Measurements from ENCODE around the gene MORC1.

MORC1 gene

GRCh38 chr3:109114746-109115145, 3.2 kb downstream of the MORC1 start:
- TF ChIP-seq CTCF (IDR thresholded peaks at IDR 0.05; ENCODE audit: control insufficient read depth, insufficient read depth, low read depth, low read length, missing control alignments) = no peak
- no peak overlapping the region for H3K4me3 ChIP-seq (ENCODE audit: control insufficient read depth, low read depth, low read length)
- no peak for DNase-seq (ENCODE audit: low read depth)

GRCh38 chr3:109112946-109113760, 4.8 kb downstream of the MORC1 start:
- DNase-seq (ENCODE audit: low read depth) = no peak
- TF ChIP-seq CTCF (IDR thresholded peaks at IDR 0.05; ENCODE audit: control insufficient read depth, insufficient read depth, low read depth, low read length, missing control alignments) = no peak
- no peak overlapping the region for H3K4me3 ChIP-seq (ENCODE audit: control insufficient read depth, low read depth, low read length)

GRCh38 chr3:109109574-109109973, 8.4 kb downstream of the MORC1 start:
- no peak overlapping the region for H3K4me3 ChIP-seq (ENCODE audit: control insufficient read depth, low read depth, low read length)
- TF ChIP-seq CTCF (IDR thresholded peaks at IDR 0.05; ENCODE audit: control insufficient read depth, insufficient read depth, low read depth, low read length, missing control alignments) = no peak
- DNase-seq (ENCODE audit: low read depth) = no peak

GRCh38 chr3:109098079-109098644, 19.8 kb downstream of the MORC1 start:
- no peak for DNase-seq (ENCODE audit: low read depth)
- H3K4me3 ChIP-seq (ENCODE audit: control insufficient read depth, low read depth, low read length) = no peak overlapping the region
- no peak for TF ChIP-seq CTCF (IDR thresholded peaks at IDR 0.05; ENCODE audit: control insufficient read depth, insufficient read depth, low read depth, low read length, missing control alignments)

DNA sequence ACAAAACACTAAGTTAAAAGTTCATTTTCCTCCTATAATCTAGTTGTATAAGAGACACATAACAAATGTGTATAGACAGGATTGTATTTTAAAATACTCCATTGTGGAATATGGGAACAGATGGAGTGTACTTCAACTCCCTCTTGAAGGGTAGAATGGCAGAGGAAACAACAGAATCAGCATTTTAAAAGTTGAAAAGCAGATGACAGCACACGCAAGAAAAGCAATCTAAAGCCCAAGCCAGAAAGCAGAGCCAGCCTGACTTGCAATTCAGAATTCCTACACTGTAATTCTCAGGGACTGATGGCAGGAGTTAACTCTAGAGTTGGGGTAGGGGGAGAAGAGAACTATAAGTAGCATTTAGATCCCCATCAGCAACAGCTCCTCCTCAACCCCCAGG, 22.8 kb downstream of the MORC1 start:
- no peak for TF ChIP-seq CTCF (IDR thresholded peaks at IDR 0.05; ENCODE audit: control insufficient read depth, insufficient read depth, low read depth, low read length, missing control alignments)
- H3K4me3 ChIP-seq (ENCODE audit: control insufficient read depth, low read depth, low read length) = no peak overlapping the region

GRCh38 chr3:109093561-109093960, 24.4 kb downstream of the MORC1 start:
- no peak for TF ChIP-seq CTCF (IDR thresholded peaks at IDR 0.05; ENCODE audit: control insufficient read depth, insufficient read depth, low read depth, low read length, missing control alignments)
- no peak for DNase-seq (ENCODE audit: low read depth)
- H3K4me3 ChIP-seq (ENCODE audit: control insufficient read depth, low read depth, low read length) = no peak overlapping the region

More for the DNA sequence above, 22.8 kb downstream of the MORC1 start:
- DNase-seq (ENCODE audit: low read depth) = no peak
